Suprapubic skin (tissue), 4 donors: ENCODE data around the gene P2RY2.
"Not testable (repeated sequence)": the region's sequence is repeated elsewhere in the genome, so short reads cannot be mapped to it uniquely, and the experiment has no call there.

Experiments used
- EP300 ChIP-seq: sonication (generic); formaldehyde crosslinking; IDR thresholded peaks from one replicate; pipeline ENCODE4 v1.6.1; 2017; ENCODE audit warnings: antibody characterized with exemption
- POLR2A ChIP-seq, 2 donors: fragments of 450-650 bp; IDR thresholded peaks; one replicate each; pipeline ENCODE4 v1.6.1; 2017; ENCODE audit warnings: antibody characterized with exemption in 2 of 2, mild to moderate bottlenecking in 2 of 2, moderate library complexity in 2 of 2
- POLR2AphosphoS5 ChIP-seq, 3 donors: sonication (generic); formaldehyde crosslinking; IDR thresholded peaks; one replicate each; pipeline ENCODE4 v1.6.1; 2017; ENCODE audit warnings: antibody characterized with exemption in 3 of 3
- TF ChIP-seq, protein P1 (sequence below), 2 donors: fragments of 200-600 bp in 1 of 2; fragments of 450-650 bp in 1 of 2; sonication (generic) in 1 of 2; IDR thresholded peaks; one replicate each; pipeline ENCODE4 v1.5.1; 2016 to 2019; ENCODE audit warnings: antibody characterized with exemption in 2 of 2, mild to moderate bottlenecking in 1 of 2, moderate library complexity in 1 of 2

DNA sequence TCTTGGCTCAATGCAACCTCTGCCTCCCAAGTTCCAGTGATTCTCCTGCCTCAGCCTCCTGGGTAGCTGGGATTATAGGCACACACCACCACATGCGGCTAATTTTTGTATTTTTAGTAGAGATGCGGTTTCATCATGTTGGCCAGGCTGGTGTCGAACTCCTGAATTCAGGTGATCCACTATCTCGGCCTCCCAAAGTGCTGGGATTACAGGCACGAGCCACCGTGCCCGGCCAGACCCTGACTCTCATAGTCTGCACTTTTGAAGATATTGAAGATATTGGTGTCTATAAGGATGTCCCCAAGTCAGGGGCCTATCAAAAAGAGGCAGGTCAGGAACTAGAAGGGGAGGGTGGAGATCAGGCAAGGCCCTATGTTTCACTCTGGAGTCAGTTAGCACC, 20.3 kb upstream of the P2RY2 start:
- TF ChIP-seq, protein P1, sequence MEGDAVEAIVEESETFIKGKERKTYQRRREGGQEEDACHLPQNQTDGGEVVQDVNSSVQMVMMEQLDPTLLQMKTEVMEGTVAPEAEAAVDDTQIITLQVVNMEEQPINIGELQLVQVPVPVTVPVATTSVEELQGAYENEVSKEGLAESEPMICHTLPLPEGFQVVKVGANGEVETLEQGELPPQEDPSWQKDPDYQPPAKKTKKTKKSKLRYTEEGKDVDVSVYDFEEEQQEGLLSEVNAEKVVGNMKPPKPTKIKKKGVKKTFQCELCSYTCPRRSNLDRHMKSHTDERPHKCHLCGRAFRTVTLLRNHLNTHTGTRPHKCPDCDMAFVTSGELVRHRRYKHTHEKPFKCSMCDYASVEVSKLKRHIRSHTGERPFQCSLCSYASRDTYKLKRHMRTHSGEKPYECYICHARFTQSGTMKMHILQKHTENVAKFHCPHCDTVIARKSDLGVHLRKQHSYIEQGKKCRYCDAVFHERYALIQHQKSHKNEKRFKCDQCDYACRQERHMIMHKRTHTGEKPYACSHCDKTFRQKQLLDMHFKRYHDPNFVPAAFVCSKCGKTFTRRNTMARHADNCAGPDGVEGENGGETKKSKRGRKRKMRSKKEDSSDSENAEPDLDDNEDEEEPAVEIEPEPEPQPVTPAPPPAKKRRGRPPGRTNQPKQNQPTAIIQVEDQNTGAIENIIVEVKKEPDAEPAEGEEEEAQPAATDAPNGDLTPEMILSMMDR (IDR thresholded peaks at IDR 0.05), result not testable (repeated sequence)
- TF ChIP-seq EP300; POLR2A (IDR thresholded peaks at IDR 0.05); POLR2AphosphoS5 (IDR thresholded peaks at IDR 0.05): not testable (repeated sequence)
